WTC11 (cell line): ENCODE results near the gene PCSK7. TPM values are rescaled to one million over a fixed set of nuclear protein-coding genes. Genes with fewer than 3 reads are reported as not detected.

Experiments used
- ATAC-seq: fragments of 200-7000 bp; cut with Tn5 transposase; 2 replicates; pipeline ENCODE4 v1.10.0; 2021; ENCODE audit warnings: mild to moderate bottlenecking, moderate library complexity
- CTCF ChIA-PET: fragments of 300-600 bp; sonication (Branson Sonifier 250); formaldehyde crosslinking; loops from one replicate; lab custom pipeline; 2021; ENCODE audit warnings: antibody characterized with exemption; lab: Charles Lee
- POLR2A ChIA-PET: fragments of 350-600 bp; sonication (Branson Sonifier 250); formaldehyde crosslinking; loops from one replicate; lab custom pipeline; 2021; ENCODE audit warnings: antibody characterized with exemption; lab: Charles Lee
- DNase-seq: peaks from one replicate; pipeline ENCODE4 v3.0.0; 2021; ENCODE audit warnings: low spot score
- H3K27ac Mint-ChIP-seq: 2 replicates; pipeline ENCODE4 v1.8.0; 2021; ENCODE audit warnings: mixed read lengths
- H3K27me3 Mint-ChIP-seq: 2 replicates; pipeline ENCODE4 v1.8.0; 2021; ENCODE audit warnings: low read depth, mild to moderate bottlenecking, moderate library complexity, mixed read lengths
- H3K36me3 Mint-ChIP-seq: 2 replicates; pipeline ENCODE4 v1.8.0; 2021; ENCODE audit warnings: mixed read lengths
- H3K4me1 Mint-ChIP-seq: 2 replicates; pipeline ENCODE4 v1.8.0; 2022; ENCODE audit warnings: mixed read lengths
- H3K4me3 Mint-ChIP-seq: 2 replicates; pipeline ENCODE4 v1.8.0; 2021; ENCODE audit warnings: mild to moderate bottlenecking, moderate library complexity, mixed read lengths
- H3K9me3 Mint-ChIP-seq: 2 replicates; pipeline ENCODE4 v1.8.0; 2021; ENCODE audit warnings: mixed read lengths
- AFF4 ChIP-seq: sonication (generic); formaldehyde crosslinking; IDR thresholded peaks from 2 replicates; pipeline ENCODE4 v1.8.1; 2023; ENCODE audit warnings: mild to moderate bottlenecking, missing genetic modification reagents, borderline replicate concordance
- AR ChIP-seq: fragments of 250-450 bp; sonication (Bioruptor Pico); IDR thresholded peaks from 2 replicates; pipeline ENCODE4 v1.9.0; 2021; ENCODE audit warnings: mild to moderate bottlenecking
- ATF6 ChIP-seq: sonication (generic); formaldehyde crosslinking; IDR thresholded peaks from 2 replicates; pipeline ENCODE4 v1.8.1; 2023; ENCODE audit warnings: mild to moderate bottlenecking, missing genetic modification reagents
- ETV6 ChIP-seq: sonication (generic); formaldehyde crosslinking; IDR thresholded peaks from 2 replicates; pipeline ENCODE4 v1.8.1; 2022; ENCODE audit warnings: mild to moderate bottlenecking, missing genetic modification reagents
- FOXP4 ChIP-seq: sonication (generic); formaldehyde crosslinking; IDR thresholded peaks from 2 replicates; pipeline ENCODE4 v1.8.0; 2022; ENCODE audit warnings: mild to moderate bottlenecking, missing genetic modification reagents
- GABPB1 ChIP-seq: sonication (generic); formaldehyde crosslinking; IDR thresholded peaks from 2 replicates; pipeline ENCODE4 v1.8.1; 2023; ENCODE audit warnings: mild to moderate bottlenecking, missing genetic modification reagents
- GTF2I ChIP-seq: fragments of 250-450 bp; sonication (Bioruptor Pico); conservative IDR thresholded peaks from 2 replicates; pipeline ENCODE4 v1.4.0; 2021; ENCODE audit warnings: mild to moderate bottlenecking
- MAX ChIP-seq: sonication (generic); formaldehyde crosslinking; IDR thresholded peaks from 2 replicates; pipeline ENCODE4 v1.8.0; 2022; ENCODE audit warnings: mild to moderate bottlenecking, missing genetic modification reagents
- SMAD4 ChIP-seq: sonication (generic); formaldehyde crosslinking; IDR thresholded peaks from 2 replicates; pipeline ENCODE4 v1.8.0; 2022; ENCODE audit warnings: mild to moderate bottlenecking, missing genetic modification reagents
- TEAD4 ChIP-seq: sonication (generic); formaldehyde crosslinking; IDR thresholded peaks from 2 replicates; pipeline ENCODE4 v1.8.0; 2022; ENCODE audit warnings: mild to moderate bottlenecking, missing genetic modification reagents
- USF2 ChIP-seq: sonication (generic); formaldehyde crosslinking; IDR thresholded peaks from 2 replicates; pipeline ENCODE4 v1.8.1; 2023; ENCODE audit warnings: mild to moderate bottlenecking, missing genetic modification reagents, moderate library complexity
- ZBTB43 ChIP-seq: sonication (generic); formaldehyde crosslinking; IDR thresholded peaks from 2 replicates; pipeline ENCODE4 v1.8.1; 2023; ENCODE audit warnings: mild to moderate bottlenecking, missing genetic modification reagents
- ZNF219 ChIP-seq: sonication (generic); formaldehyde crosslinking; IDR thresholded peaks from 2 replicates; pipeline ENCODE4 v1.8.0; 2023; ENCODE audit warnings: missing genetic modification reagents, mild to moderate bottlenecking, borderline replicate concordance
- ZNF263 ChIP-seq: sonication (generic); formaldehyde crosslinking; IDR thresholded peaks from 2 replicates; pipeline ENCODE4 v1.8.1; 2022; ENCODE audit warnings: low read depth, mild to moderate bottlenecking, moderate library complexity, missing genetic modification reagents
- ZNF281 ChIP-seq: sonication (generic); formaldehyde crosslinking; IDR thresholded peaks from 2 replicates; pipeline ENCODE4 v1.8.0; 2023; ENCODE audit warnings: mild to moderate bottlenecking, missing genetic modification reagents
- ZNF425 ChIP-seq: fragments of 250-450 bp; sonication (Bioruptor Pico); conservative IDR thresholded peaks from 2 replicates; pipeline ENCODE4 v1.9.0; 2021; ENCODE audit warnings: mild to moderate bottlenecking
- total RNA-seq: library from RNA; stranded (reverse); gene quantifications from 3 replicates; pipeline ENCODE4 v1.2.3, GENCODE V29; 2021

The PCSK7 gene
- total RNA-seq, 1 experiment from 2014 or later = 48.9 TPM

GRCh38 chr11:117281159-117281558, 49.3 kb upstream of the PCSK7 start (continued):
- no peak for TF ChIP-seq ZNF263 (CRISPR knock-in tag)
- TF ChIP-seq USF2 = no peak
- no peak for TF ChIP-seq FOXP4 (CRISPR knock-in tag)
- TF ChIP-seq ATF6 (CRISPR knock-in tag) = no peak

GRCh38 chr11:117279711-117280376, 48.0 kb upstream of the PCSK7 start:
- no peaks in the 10 kb centered on the region for H3K4me1 Mint-ChIP-seq
- H3K27me3 Mint-ChIP-seq = no peaks in the 10 kb centered on the region
- H3K36me3 Mint-ChIP-seq = peaks cover 44% of the 10 kb centered on the region
- ATAC-seq (no peak), DNase-seq (no peak)
- no peak overlapping the region for H3K4me3 Mint-ChIP-seq
- H3K9me3 Mint-ChIP-seq = no peaks in the 10 kb centered on the region
- ChIA-PET POLR2A (no interaction called here), CTCF (no interaction called here)
- H3K27ac Mint-ChIP-seq = no peak overlapping the region
- TF ChIP-seq ZNF263 (CRISPR knock-in tag) = no peak
- no peak for TF ChIP-seq ZNF281 (CRISPR knock-in tag)
- no peak for TF ChIP-seq GABPB1 (CRISPR knock-in tag)
- TF ChIP-seq MAX (CRISPR knock-in tag) = no peak
- TF ChIP-seq TEAD4 (CRISPR knock-in tag) = no peak
- no peak for TF ChIP-seq ETV6 (CRISPR knock-in tag)
- no peak for TF ChIP-seq SMAD4 (CRISPR knock-in tag)
- no peak for TF ChIP-seq AFF4 (CRISPR knock-in tag)
- TF ChIP-seq ZBTB43 (CRISPR knock-in tag) = no peak
- no peak for TF ChIP-seq AR
- no peak for TF ChIP-seq ZNF219 (CRISPR knock-in tag)
- TF ChIP-seq ZNF425 (CRISPR knock-in tag) = no peak
- TF ChIP-seq GTF2I (CRISPR knock-in tag) = no peak
